Ovary (tissue), 9 donors: ENCODE results near the gene PTPRS. TPM values are rescaled to one million over a fixed set of nuclear protein-coding genes. Genes with fewer than 3 reads are reported as not detected.

Experiments used
- DNase-seq, 5 donors: peaks; one replicate each; pipeline ENCODE4 v3.0.0-alpha.2; 2019 to 2020
- H3K27ac ChIP-seq, 2 donors: fragments of 200-600 bp; one replicate each; pipeline versions ENCODE4 v1.5.1 to v1.8.0; 2019 to 2022
- H3K27me3 ChIP-seq: fragments of 200-600 bp; one replicate; pipeline ENCODE4 v1.8.0; 2022
- H3K36me3 ChIP-seq: fragments of 200-600 bp; sonication (generic); one replicate; pipeline ENCODE4 v1.5.1; 2019
- H3K4me1 ChIP-seq: one replicate; pipeline ENCODE4 v1.8.1; 2013; ENCODE audit warnings: mild to moderate bottlenecking, moderate library complexity; ENCODE audit not compliant: insufficient read depth
- H3K4me3 ChIP-seq: fragments of 200-600 bp; sonication (generic); one replicate; pipeline ENCODE4 v1.5.1; 2017
- H3K9me3 ChIP-seq, 2 donors: fragments of 200-600 bp in 1 of 2; sonication (generic) in 1 of 2; one replicate each; pipeline versions ENCODE4 v1.5.1 to v1.8.1; 2013 to 2019; ENCODE audit warnings: mild to moderate bottlenecking in 1 of 2, moderate library complexity in 1 of 2
- CTCF ChIP-seq, 3 donors: fragments of 450-650 bp in 2 of 3; fragments of 200-600 bp in 1 of 3; IDR thresholded peaks; one replicate each; pipeline versions ENCODE4 v1.5.1 to v1.8.0; 2016 to 2022; ENCODE audit warnings: antibody characterized with exemption in 3 of 3, mild to moderate bottlenecking in 1 of 3
- EP300 ChIP-seq: sonication (generic); formaldehyde crosslinking; IDR thresholded peaks from one replicate; pipeline ENCODE4 v1.6.1; 2017; ENCODE audit warnings: antibody characterized with exemption
- POLR2A ChIP-seq: fragments of 450-650 bp; IDR thresholded peaks from one replicate; pipeline ENCODE4 v1.6.1; 2017; ENCODE audit warnings: antibody characterized with exemption, mild to moderate bottlenecking, moderate library complexity
- WGBS, 3 donors: extraction: QIAGEN DNeasy Blood & Tissue Kit in 1 of 3; methylation state at CpG; one replicate each; pipeline versions ENCODE4 v1.1.5 to v1.1.7; 2013 to 2017; 5-methylcytosine and 5-hydroxymethylcytosine counted together
- intact Hi-C, 4 donors: fragments of 100-400 bp; cut with DNase I; formaldehyde crosslinking; loops; one replicate each; pipeline versions ENCODE4 v1.11.0 to v1.15.1; 2022 to 2023
- polyA plus RNA-seq, 2 donors: library from polyadenylated mRNA; stranded (reverse); fragments of 200-250 nt in 1 of 2; fragments of 350-450 nt in 1 of 2; fragmentation: Illumina TruSeq in 1 of 2; extraction: RNeasy Lipid Tissue Mini Kit (QIAGEN cat#74804) in 1 of 2; gene quantifications; one replicate each; pipeline ENCODE4 v1.2.3, GENCODE V29; 2013 to 2014
- total RNA-seq, 7 donors: library from RNA; depleted of rRNA in 2 of 7; stranded (reverse); fragments of >200 nt in 2 of 7; fragmentation: NEBNext Ultra II Directional in 3 of 7; extraction: Animal tissue kit (Norgen Biotek cat#: 25700) in 3 of 7; gene quantifications; one replicate each; pipeline versions ENCODE4 v1.1.0 to v1.2.4, GENCODE V29; 2016 to 2023
- donor health status: DM: no; HTN: no; CAD: no; lungs with moderate emphysema.
- donor health status: DM: no; HTN: no; CAD: no.
- donor health status: Bipolar disorder and iron deficiency.
- donor health status: DM: yes; HTN: yes; CAD: no.
- donor health status: DM: no; HTN: no; CAD: no.
- donor health status: DM: yes; HTN: yes; CAD: no.

Gene PTPRS
- total and polyA plus RNA-seq, 9 donors, result 12.3 to 196 (median 168) TPM

GRCh38 chr19:5297272-5297669 is 43.3 kb downstream of the PTPRS start:
- intact Hi-C loops, result no loop called here
- Histone ChIP-seq H3K9me3 (no peaks in the 10 kb centered on the region), H3K4me1 (no peaks in the 10 kb centered on the region), H3K4me3 (no peak overlapping the region), H3K27me3 (no peaks in the 10 kb centered on the region), H3K27ac (no peak overlapping the region), H3K36me3 (no peaks in the 10 kb centered on the region)
- WGBS, 3 donors, result 84 to 89% (median 87%) methylated on average over 6 of the region's 6 CpGs
- DNase-seq, result no peak
- TF ChIP-seq POLR2A, result no peak
- no peak for TF ChIP-seq EP300
- TF ChIP-seq CTCF (IDR thresholded peaks at IDR 0.05), result no peak

- H3K4me1 ChIP-seq, result peaks cover 6% of the 10 kb centered on the region
- no peak overlapping the region for H3K27ac ChIP-seq
- H3K27me3 ChIP-seq, result no peaks in the 10 kb centered on the region
- TF ChIP-seq CTCF (IDR thresholded peaks at IDR 0.05) (no peak), POLR2A (no peak), EP300 (no peak)
- intact Hi-C loops, result no loop called here
- 75 to 85% (median 81%) methylated on average over 16 of the region's 16 CpGs for WGBS, 3 donors
- no peaks in the 10 kb centered on the region for H3K36me3 ChIP-seq
- no peaks in the 10 kb centered on the region for H3K9me3 ChIP-seq
- no peak for DNase-seq
- H3K4me3 ChIP-seq, result no peak overlapping the region
These were observed 43.9 kb downstream of the PTPRS start for GRCh38 chr19:5296457-5297271.

GRCh38 chr19:5296021-5296420 is 44.6 kb downstream of the PTPRS start:
- no peaks in the 10 kb centered on the region for H3K27me3 ChIP-seq
- H3K27ac ChIP-seq, result no peak overlapping the region
- H3K9me3 ChIP-seq, result no peaks in the 10 kb centered on the region
- intact Hi-C loops, result no loop called here
- no peaks in the 10 kb centered on the region for H3K36me3 ChIP-seq
- no peak overlapping the region for H3K4me3 ChIP-seq
- no peak for DNase-seq
- peaks cover 9% of the 10 kb centered on the region for H3K4me1 ChIP-seq
- TF ChIP-seq EP300 (no peak), CTCF (IDR thresholded peaks at IDR 0.05) (no peak), POLR2A (no peak)
- 93 to 96% (median 95%) methylated on average over 6 of the region's 6 CpGs for WGBS, 3 donors

GRCh38 chr19:5294403-5295160 is 46.0 kb downstream of the PTPRS start:
- Histone ChIP-seq H3K27me3 (no peaks in the 10 kb centered on the region), H3K36me3 (no peaks in the 10 kb centered on the region), H3K4me1 (peaks cover 11% of the 10 kb centered on the region), H3K4me3 (peak overlapping the region; percentile 68), H3K9me3 (no peaks in the 10 kb centered on the region), H3K27ac (no peak overlapping the region)
- no peak for DNase-seq
- TF ChIP-seq CTCF (IDR thresholded peaks at IDR 0.05), result no peak
- 76 to 83% (median 80%) methylated on average over 22 of the region's 22 CpGs for WGBS, 3 donors
- intact Hi-C loops, result no loop called here
